Measurements from ENCODE around the gene CTSV.

DNA sequence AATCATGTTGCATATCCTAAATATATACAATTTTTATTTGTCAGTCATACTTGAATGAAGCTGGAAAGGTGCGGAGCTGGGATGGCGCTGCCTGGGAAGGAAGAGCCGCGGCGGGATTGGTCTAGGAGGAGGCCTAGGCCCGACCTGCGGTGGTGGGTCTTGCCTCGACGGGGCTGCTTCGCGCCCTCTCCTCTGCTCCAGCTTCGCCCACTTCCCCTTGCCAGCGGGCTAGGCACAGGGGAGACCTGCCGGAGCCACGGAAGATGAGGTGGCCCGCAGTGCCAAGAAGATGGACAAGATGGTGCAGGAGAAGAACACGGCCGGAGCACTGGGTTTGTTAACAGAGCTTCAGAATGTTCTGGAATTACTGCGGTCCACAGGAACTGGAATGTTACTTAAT is 28.5 kb upstream of the CTSV start:
- TF ChIP-seq, protein P1, sequence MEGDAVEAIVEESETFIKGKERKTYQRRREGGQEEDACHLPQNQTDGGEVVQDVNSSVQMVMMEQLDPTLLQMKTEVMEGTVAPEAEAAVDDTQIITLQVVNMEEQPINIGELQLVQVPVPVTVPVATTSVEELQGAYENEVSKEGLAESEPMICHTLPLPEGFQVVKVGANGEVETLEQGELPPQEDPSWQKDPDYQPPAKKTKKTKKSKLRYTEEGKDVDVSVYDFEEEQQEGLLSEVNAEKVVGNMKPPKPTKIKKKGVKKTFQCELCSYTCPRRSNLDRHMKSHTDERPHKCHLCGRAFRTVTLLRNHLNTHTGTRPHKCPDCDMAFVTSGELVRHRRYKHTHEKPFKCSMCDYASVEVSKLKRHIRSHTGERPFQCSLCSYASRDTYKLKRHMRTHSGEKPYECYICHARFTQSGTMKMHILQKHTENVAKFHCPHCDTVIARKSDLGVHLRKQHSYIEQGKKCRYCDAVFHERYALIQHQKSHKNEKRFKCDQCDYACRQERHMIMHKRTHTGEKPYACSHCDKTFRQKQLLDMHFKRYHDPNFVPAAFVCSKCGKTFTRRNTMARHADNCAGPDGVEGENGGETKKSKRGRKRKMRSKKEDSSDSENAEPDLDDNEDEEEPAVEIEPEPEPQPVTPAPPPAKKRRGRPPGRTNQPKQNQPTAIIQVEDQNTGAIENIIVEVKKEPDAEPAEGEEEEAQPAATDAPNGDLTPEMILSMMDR (optimal IDR thresholded peaks at IDR 0.05 in 1 of 3, IDR thresholded peaks at IDR 0.05 in 1 of 3, conservative IDR thresholded peaks at IDR 0.05 in 1 of 3; ENCODE audit: extremely low read depth in 1 of 3, insufficient read depth in 2 of 3, low read length in 3 of 3) = no peak
- TF ChIP-seq EZH2 (IDR thresholded peaks at IDR 0.05; ENCODE audit: low read length) = no peak
